Stimulated activated CD4-positive, alpha-beta T cell treated with anti-CD3 and anti-CD28 coated beads, Interleukin-1b, Interleukin-23, amount 100 ng/mL, for 48 hours (primary cell): ENCODE measurements around the gene STAC3.
A peak's percentile ranks its signal among the peaks of the same experiment; 100 is the strongest.
"Not testable (repeated sequence)": the region's sequence is repeated elsewhere in the genome, so short reads cannot be mapped to it uniquely, and the experiment has no call there.

Experiments used
- DNase-seq: peaks from one replicate; pipeline ENCODE4 v3.0.0-alpha.2; 2020

STAC3 gene

DNA sequence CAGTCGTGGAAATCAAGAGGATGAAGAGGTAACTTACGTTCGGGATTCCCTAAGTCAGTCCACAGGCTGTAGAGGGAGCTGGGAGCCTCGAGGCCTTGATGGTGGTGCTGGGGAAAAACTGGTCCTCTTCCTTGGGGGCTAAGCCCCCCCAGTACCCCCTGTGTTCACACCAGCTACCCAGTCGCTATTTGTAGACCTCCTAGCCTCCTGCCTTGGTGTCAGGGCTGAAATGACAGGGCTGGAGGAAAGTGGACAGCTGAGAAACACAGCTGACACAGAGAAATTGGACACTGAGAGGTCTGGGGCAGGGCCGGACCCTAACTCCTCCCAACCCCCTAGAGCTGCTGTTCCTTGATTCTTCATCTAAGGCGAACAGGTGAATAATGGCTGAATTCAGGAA, at the start of gene STAC3:
Gene STAC3 (minus strand): TSS at position 232 of the 400 bp plus-strand sequence. CDS start 1,551 bp downstream, outside the sequence.
- DNase-seq: no peak

DNA sequence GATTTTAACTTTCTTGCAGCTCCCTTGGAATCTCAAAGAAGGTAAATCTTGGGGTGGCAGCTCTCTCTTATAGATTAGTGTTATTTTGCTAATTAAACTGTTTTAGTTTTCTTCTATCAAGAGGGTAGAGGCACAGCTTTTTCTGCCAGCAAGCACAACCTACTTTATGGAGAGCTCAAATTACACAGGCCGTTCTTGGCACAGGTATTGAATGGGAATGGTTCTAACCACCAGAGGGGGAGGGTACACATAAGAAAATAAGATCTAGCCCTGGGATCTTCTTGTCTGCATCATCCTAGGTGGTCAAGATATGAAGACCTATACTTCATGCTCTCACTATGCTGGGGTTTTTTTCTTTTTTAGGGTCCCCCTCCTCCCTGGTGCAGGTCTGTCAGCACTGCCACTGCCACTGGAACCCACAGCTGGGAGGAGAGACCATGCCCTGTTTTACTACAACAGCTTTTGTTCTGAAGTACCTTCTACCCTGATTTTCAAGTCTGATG, 48.6 kb upstream of the STAC3 start:
- no peak for DNase-seq

DNA sequence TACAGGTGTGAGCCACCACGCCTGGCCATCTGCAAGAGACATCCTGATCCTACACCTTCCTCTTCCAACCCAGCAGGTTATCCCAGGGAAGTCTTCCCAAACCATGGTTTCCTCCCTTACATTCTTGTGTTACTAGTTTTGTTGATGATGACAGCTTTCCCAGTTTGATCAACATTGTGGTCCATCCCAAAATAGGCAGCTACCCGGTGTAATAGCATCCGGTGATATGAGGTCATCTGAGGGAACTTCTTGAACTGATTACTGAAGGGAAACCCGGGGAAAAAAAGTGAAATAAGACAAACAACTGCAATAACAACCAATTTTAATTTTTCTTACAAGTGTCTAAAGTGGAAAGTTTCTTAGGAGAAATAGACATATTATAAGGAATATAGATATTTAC, 45.3 kb upstream of the STAC3 start:
- DNase-seq: no peak

DNA sequence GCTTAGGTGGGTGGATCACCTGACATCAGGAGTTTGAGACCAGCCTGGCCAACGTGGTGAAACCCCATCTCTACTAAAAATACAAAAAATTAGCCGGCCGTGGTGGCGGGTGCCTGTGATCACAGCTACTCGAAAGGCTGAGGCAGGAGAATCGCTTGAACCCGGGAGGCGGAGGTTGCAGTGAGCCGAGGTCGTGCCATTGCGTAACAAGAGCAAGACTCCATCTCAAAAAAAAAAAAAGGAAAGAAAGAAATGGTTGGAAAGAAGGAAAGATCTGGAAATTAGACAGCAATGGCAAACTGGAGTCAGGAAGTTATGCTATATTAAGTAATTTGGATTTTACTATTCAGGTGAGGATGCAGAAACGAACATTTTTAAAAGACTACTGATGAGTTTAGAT, 31.1 kb upstream of the STAC3 start:
- not testable (repeated sequence) for DNase-seq

DNA sequence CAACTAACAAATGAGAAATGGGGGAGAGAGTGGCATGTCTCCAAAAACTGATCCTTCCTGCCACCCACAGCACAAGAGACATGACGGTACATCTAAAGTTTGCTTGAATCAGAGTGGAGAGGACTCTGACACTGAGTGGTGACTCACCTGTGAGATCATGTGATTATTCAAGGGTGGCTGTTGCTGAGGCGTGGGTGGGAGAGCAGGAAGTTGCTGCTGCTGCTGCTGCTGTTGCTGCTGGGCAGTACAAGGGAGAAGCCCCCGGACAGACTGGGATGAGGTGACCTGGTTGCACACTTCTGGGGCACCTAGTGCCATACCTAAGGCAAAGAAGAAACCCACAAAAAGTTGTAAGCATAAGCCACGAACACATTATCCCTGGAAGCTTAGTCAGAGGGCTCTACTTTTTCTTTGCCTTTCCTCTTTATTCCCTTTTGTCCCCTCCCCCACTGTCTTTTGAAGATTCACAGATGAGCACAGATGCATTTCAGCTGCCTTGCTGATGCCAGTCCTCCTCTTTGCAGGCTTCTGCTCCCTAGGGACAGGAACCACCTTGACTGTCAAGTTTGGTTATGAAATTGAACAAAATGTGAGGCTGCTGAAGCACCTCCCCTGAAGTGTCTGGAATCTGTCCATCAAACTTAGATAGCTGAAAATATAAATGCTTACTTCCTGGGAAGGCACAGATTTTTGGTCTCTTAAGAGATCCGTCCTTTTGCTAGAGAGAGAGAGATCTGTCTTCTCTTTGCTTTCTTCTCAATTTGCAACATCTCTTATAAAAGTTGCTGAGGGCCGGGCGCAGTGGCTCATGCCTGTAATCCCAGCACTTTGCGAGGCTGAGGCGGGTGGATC, 29.4 kb upstream of the STAC3 start:
- DNase-seq: peak; percentile 85

DNA sequence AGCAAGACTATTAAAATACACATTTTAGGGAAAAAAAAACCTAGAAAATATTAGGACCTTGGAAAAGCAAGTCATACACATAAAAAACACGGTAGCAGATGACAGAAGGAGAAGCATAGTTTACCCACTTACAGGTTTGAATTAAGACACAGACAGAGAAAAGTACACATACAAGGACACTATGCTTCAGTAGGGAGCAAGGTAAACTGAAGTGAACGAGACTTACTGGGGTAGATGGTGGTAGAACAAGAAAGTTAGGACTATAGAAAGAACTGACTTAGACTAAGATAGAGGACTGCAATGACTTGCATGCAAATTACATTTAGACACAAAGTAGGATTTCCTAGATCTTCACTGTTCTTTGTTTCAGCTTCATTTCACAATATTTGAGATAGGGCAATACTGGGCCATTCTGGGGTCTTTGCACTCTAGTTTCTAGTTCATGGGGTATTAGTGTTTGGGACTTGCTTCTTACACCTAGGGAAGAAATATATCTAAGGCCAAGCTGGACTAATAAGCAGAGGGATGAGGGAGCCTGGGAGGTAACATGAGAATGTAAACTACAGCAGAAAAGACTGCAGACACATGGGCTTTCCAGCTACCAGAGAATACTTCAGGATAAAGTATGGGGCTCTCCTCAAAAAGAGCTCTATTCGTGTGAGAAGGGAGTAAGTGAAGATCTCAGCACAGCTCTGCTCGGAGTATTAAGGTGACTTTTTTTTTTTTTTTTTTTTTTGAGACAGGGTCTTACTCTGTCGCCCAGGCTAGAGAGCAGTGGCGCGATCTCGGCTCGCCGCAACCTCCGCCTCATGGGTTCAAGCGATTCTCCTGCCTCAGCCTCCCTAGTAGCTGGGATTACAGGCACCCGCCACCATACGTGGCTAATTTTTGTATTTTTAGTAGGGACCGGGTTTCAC, 27.7 kb upstream of the STAC3 start:
- DNase-seq: no peak

DNA sequence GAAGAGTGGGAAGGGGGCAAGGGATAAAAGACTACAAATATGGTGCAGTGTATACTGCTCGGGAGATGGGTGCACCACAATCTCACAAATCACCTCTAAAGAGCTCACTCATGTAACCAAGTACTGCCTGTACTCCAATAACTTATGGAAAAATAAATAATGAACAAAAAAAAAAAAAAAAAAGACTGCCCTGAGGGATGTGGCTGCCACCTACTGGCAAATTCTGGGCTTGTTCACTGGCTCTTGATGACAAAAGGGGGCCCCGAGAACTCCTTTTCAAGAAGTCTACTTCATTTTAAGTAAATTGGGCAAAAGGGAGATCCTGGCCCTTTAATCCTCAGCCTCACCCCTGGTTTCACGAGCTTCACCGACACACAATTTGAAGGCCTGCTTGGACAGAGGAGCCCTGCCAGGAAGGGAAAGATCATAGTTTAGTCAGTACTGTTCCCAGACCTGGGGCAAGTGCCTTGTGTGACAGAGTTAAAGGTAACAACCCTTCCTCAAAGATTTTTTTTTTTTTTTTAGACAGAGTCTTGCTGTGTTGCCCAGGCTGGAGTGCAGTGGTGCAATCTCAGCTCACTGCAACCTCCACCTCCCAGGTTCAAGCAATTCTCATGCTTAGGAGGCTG, 26.1 kb upstream of the STAC3 start:
- DNase-seq: peak; percentile 19

DNA sequence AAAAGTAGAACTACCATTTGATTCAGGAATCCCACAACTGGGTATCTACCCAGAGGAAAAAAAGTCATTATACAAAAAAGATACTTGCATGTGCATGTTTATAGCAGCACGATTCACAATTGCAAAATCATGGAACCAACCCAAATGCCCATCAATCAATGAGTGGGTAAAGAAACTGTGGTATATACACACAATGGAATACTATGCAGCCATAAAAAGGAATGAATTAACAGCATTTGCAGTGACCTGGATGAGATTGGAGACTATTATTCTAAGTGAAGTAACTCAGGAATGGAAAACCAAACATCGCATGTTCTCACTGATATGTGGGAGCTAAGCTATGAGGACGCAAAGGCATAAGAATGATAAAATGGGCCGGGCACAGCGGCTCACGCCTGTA, 25.2 kb upstream of the STAC3 start:
- not testable (repeated sequence) for DNase-seq

DNA sequence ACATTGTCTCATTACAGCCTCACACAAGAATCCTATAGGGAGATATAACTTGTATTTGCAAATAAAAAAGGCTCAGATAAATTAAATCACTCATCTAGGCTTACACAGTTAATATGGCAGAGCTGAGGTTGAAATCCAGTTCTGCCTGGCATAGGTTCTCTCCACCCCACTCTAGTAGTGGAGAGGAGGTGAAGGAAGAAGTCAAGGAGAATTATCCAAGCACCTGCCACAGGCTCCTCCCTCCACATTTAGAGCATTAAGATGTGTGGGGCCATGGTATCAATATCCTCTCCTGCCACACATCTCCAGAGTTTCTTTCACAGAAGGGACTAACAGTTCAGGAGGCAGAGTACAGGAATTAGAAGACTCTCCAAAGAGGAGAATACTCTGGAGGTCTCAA, 22.5 kb upstream of the STAC3 start:
- DNase-seq: no peak

DNA sequence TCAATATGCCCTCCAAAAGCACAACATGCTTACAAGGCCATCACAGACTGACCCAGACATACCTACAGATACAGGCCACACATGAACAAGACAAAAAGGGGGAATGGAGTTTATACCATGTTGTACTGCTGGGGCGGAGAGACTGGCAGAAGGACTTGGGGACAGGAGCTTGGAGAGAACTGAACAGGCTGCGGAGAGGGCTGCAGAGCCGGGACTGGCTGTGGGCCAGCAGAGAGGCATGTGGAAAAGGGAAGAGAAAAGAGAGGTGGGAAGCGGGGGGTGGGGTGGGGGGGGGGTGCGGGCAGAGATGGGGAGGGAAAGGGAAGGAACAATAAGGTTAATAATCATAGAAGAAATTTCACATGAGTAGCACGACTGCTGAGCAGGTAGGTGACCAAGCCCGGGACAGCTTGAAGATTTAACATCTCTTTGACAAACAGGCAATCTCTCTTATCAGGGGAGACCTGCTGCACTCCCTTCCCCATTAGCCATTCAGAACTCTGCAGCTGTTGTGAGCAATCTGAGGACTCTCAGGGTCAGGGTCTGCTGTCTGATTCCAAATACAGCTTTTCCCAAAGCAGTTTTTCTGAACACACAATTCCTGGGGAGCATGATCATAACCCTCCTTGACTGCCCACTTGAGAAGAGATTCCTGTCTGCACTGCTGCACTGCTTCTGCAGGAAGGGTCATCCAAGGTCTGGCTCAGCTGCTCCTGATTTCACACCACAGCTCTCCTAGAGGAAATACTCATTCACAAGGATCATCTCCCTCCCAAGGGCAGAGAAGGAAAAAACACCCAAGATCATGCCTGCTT, 21.6 kb upstream of the STAC3 start:
- no peak for DNase-seq

DNA sequence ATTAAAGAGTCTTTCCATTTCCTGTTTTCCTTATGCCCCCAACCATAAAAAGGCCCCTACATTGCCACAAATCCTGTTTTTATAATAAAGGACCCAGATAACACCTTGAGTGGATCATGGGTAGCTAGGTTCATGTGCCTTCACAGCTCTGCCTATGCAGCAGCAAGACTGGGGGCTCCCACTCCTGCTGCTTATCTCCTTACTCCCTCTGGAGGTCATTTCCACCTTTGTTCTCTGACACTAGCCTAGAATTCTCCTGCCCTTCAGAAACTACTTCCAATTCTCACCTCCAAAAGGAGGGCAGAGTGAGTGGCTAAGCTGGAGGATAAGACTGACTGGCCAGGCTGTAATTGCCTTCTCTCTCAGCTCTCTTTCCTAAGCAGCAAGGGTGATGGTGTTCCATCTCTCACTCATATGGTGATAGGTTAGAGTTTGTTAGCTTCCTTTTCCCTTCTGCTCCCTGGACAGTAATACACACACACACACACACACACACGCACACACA, 20.0 kb upstream of the STAC3 start:
- no peak for DNase-seq

DNA sequence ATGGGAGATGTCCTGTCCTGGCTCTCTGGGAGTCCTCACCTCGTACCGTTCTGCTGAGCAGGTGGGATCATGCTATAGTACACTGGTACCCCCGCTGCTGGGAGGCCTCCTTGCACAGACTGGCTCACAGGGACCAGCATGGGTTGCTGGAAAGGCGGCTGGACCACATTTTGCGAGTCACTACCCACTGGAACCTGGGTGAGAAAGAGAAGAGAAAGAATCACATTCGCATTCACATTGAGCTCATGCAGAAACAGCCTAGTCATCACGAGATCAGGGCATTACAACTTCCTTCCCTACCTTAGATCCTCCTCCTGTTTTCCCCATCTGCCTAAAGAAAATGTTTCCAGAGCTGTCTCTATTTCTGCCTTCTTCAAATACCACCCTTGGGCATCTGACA, 17.3 kb upstream of the STAC3 start:
- DNase-seq: peak; percentile 62

DNA sequence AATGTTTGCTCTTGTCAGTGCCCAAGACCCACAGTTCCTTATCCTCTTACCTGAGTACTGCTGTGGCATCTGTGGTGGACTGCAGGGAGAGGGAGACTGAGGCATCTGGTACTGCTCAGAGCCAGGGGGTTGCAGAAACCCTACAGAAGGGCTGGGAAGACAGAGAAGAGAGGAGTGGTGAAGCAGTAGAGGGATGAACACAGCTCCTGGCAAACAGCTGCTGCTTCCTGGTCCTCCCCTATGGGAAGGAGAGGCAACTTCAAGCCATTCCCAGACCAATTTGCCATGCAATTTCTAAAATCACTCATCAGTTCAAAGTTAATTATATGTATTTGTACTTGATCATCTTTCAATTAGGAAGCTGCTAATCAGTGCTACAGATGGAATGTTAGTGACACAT, 15.7 kb upstream of the STAC3 start:
- no peak for DNase-seq

DNA sequence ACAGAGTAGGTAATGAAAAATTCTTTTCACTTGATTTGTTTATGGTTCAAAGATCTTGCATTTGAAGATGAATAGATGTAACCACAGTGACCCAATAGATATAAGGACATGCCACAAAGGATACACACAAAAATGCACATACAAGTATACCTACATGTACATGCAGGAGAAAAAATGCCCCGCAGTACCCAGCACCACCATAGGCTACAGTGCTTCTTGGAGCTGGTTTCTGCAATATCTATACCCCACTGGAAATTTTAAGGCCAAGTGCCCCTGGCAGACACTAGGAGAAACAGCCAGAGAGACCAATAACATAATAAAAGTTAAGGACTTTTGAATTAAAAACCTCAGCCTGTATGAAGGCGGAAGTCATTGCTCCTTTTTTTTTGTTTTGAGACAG, 12.1 kb upstream of the STAC3 start:
- no peak for DNase-seq

DNA sequence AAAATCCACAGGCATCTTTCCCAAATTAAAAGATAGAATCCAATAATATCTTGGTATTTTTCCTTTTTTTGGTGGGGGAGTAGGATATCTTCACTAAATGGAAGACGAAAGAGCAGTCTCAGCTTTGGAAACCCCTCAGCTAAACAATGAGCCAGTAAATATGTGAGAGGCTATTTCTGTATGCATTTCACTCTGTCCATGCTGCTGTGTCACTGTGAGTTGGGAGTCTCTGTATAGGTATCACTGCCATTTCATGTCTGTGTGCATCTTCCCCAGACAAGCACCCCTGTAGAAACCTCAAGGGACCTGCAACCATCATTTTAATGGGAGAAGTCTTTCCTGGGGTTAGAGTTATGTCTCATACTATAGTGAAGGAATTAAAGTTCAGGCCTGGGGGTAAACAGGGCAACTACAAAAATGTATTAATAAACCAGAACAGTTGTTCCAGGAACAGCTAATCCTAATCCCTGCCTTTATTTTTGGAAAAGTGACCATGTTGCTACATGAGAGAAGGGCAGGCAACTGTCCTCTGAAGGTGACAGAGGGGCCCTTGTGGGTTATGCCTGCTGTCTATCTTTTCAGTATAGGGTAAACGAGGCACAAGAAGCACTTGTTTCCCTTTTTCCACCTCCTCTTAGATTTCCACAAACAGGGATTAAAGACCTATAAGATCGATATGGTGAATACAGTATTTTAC, 11.3 kb upstream of the STAC3 start:
- DNase-seq: no peak

DNA sequence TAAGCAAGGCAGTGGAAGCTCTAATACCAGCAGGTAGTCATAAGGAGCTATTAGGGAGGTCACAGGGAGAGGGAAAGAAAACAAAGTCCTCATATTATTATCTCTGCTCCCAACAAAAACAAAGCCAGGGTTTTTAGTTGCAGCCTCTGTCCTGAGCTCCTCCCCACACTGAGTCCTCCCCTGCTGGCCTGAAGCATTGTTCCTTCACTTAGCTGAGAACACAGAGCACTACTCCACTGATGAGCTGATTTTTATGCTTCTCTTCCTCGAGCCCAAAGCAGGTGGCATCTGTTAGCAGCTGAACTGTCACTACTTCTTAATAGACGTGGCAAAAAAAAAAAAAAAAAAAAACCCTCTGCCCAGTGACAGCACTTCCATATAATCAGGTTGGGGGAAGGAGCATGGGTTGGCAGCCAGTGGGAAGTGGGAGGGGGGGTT, 10.5 kb upstream of the STAC3 start:
- DNase-seq: no peak

DNA sequence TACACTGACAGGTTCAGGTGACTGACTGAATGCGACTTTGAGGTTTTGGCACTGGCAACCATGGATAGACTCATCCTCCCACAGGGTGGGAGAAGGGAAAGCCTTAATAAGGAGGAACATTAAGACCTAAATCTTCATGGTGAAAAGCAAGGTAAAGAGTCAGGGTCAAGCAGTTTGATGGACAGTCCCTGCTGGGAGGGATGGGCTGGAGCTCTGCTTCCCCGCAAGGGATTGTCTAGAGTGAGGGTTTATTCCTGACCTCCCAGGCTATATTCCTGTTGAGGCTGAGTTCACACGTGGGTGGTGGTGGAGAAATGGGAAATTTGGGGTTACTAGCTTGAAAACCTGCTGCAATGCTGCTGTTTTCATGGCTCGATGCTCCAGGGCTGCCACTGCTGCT, 9.4 kb upstream of the STAC3 start:
- no peak for DNase-seq

DNA sequence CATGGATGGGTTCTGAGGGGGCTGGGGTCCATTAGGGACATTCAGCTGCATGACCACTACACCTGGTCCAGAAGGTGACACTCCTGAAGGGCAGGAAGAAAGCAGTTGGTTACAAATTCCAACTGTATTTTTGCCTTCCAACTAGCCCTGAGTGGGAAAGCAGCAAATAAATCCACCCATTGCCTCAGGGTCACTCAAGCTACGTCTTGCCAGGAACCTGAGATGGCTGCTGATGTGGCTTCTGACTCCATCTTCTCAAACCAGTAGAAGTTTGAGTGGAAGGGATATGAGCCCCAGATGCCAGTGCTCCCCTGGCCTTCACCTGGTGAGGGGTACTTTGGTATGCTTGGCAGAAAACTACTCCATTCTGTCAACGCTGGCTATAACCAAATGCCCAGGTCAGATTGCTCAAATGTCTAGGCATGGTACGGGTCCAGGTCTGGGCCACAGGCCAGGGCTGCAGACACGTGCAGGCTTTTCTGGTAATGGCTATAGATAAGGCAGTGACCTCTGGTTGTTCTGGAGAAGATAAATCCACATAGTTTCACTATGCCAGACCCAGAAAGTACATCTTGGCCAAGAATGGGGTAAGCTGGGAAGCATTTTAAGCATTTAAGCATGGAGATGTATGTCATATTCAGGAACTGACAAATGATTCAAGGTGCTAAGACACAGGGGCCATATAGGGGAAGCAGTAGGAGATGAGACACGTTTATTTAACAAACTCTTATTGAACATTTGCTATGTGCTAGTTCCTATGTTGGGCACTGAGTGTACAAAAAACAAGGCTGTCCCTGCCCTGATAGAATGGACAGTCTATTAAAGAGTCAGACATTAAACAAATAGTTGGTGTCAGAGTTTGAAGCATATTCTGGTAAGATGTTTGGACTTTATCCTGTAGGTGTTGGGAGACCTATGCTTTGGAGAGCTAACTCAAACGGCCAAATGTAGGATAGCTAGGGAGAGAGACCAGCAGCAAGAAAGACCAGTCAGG, 8.3 kb upstream of the STAC3 start:
- DNase-seq: no peak

DNA sequence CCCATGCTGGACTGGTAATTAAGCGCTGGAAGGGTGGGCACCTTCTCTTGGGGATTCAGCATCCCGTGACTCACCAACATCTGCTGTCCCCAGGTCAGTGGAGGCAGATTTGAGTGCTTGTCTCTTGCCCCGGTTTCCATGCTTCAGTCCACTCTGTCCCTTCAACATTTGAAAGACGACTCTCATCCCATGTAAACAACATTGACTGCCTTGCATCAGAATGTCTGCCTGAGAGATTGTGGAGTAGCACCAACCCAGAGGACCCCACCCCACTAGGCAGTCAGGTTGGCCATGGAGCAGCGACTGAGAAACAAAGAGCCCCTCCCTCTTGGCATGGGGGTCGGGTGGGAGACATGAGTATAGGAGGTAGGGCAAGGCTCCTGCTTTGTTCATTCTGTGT, 4.9 kb upstream of the STAC3 start:
- no peak for DNase-seq
